Measurements from ENCODE around the gene NKX6-2.

The NKX6-2 gene

GRCh38 chr10:132739225-132739613 lies 46.7 kb downstream of the NKX6-2 start:
- Histone ChIP-seq H3K4me1 (ENCODE audit: control insufficient read depth, insufficient read depth, low read length) (no peaks in the 10 kb centered on the region), H3K4me3 (ENCODE audit: low read depth, low read length) (no peak overlapping the region), H3K36me3 (ENCODE audit: control insufficient read depth in 2 of 2, insufficient read depth in 1 of 2, low read length in 2 of 2) (no peaks in the 10 kb centered on the region), H3K27ac (ENCODE audit: extremely low read depth, low read depth, low read length) (no peak overlapping the region), H3K9me3 (ENCODE audit: control insufficient read depth, insufficient read depth, low read depth, low read length) (no peaks in the 10 kb centered on the region)
- ChIA-PET POLR2A (no interaction called here), CTCF (no interaction called here)
- no peak for TF ChIP-seq ZNF48 (tag by site-specific recombination; IDR thresholded peaks at IDR 0.05)
- TF ChIP-seq ZBTB1 (tag by site-specific recombination; IDR thresholded peaks at IDR 0.05), result no peak
- TF ChIP-seq ZNF214 (tag by site-specific recombination; IDR thresholded peaks at IDR 0.05; ENCODE audit: borderline replicate concordance), result no peak
- TF ChIP-seq ZEB2 (tag by site-specific recombination; IDR thresholded peaks at IDR 0.05), result no peak

- no peak overlapping the region for H3K27ac ChIP-seq (ENCODE audit: extremely low read depth, low read depth, low read length)
- no peaks in the 10 kb centered on the region for H3K4me1 ChIP-seq (ENCODE audit: control insufficient read depth, insufficient read depth, low read length)
- ChIA-PET CTCF (no interaction called here), POLR2A (no interaction called here)
- no peaks in the 10 kb centered on the region for H3K36me3 ChIP-seq (ENCODE audit: control insufficient read depth in 2 of 2, insufficient read depth in 1 of 2, low read length in 2 of 2)
- no peak for TF ChIP-seq ZNF24 (tag by site-specific recombination; IDR thresholded peaks at IDR 0.05)
- no peak for TF ChIP-seq ZNF266 (tag by site-specific recombination; IDR thresholded peaks at IDR 0.05; ENCODE audit: low read depth)
- TF ChIP-seq ZIC2 (tag by site-specific recombination; IDR thresholded peaks at IDR 0.05), result peak; percentile 60; the same call in 1 of the 2 replicates
- H3K4me3 ChIP-seq (ENCODE audit: low read depth, low read length), result no peak overlapping the region
- no peaks in the 10 kb centered on the region for H3K9me3 ChIP-seq (ENCODE audit: control insufficient read depth, insufficient read depth, low read depth, low read length)
Observed at GRCh38 chr10:132738454-132739224, 47.3 kb downstream of the NKX6-2 start.

- no peaks in the 10 kb centered on the region for H3K9me3 ChIP-seq (ENCODE audit: control insufficient read depth, insufficient read depth, low read depth, low read length)
- no peak for TF ChIP-seq ZSCAN16 (tag by site-specific recombination; IDR thresholded peaks at IDR 0.05)
- no peak for TF ChIP-seq ZNF510 (tag by site-specific recombination; IDR thresholded peaks at IDR 0.05; ENCODE audit: insufficient replicate concordance)
- H3K4me3 ChIP-seq (ENCODE audit: low read depth, low read length), result no peak overlapping the region
- H3K27ac ChIP-seq (ENCODE audit: extremely low read depth, low read depth, low read length), result no peak overlapping the region
- CTCF ChIA-PET, result no interaction called here
- no peaks in the 10 kb centered on the region for H3K4me1 ChIP-seq (ENCODE audit: control insufficient read depth, insufficient read depth, low read length)
- H3K36me3 ChIP-seq (ENCODE audit: control insufficient read depth in 2 of 2, insufficient read depth in 1 of 2, low read length in 2 of 2), result no peaks in the 10 kb centered on the region
- POLR2A ChIA-PET, result no interaction called here
Observed at GRCh38 chr10:132737390-132738048, 48.4 kb downstream of the NKX6-2 start.

GRCh38 chr10:132735923-132736391 lies 50.0 kb downstream of the NKX6-2 start:
- ChIA-PET CTCF (no interaction called here), POLR2A (interaction anchor here (1.2 kb wide), 1 partner anchor 12 kb away, joined by 3 read pairs; no protein-coding TSS in a partner anchor)
- H3K4me3 ChIP-seq (ENCODE audit: low read depth, low read length), result no peak overlapping the region
- TF ChIP-seq HIC1 (tag by site-specific recombination; IDR thresholded peaks at IDR 0.05) (0 out of 2 replicates have a peak, but pooled peaks have one; percentile 9), ZNF239 (tag by site-specific recombination; IDR thresholded peaks at IDR 0.05) (no peak)
- no peak overlapping the region for H3K27ac ChIP-seq (ENCODE audit: extremely low read depth, low read depth, low read length)
- H3K4me1 ChIP-seq (ENCODE audit: control insufficient read depth, insufficient read depth, low read length), result no peaks in the 10 kb centered on the region
- no peaks in the 10 kb centered on the region for H3K9me3 ChIP-seq (ENCODE audit: control insufficient read depth, insufficient read depth, low read depth, low read length)
- H3K36me3 ChIP-seq (ENCODE audit: control insufficient read depth in 2 of 2, insufficient read depth in 1 of 2, low read length in 2 of 2), result no peaks in the 10 kb centered on the region

- TF ChIP-seq ZNF571 (tag by site-specific recombination; IDR thresholded peaks at IDR 0.05) (no peak), ZBTB7A (tag by site-specific recombination; IDR thresholded peaks at IDR 0.05; ENCODE audit: low read depth) (no peak), ZNF626 (tag by site-specific recombination; IDR thresholded peaks at IDR 0.05) (no peak), ZNF48 (tag by site-specific recombination; IDR thresholded peaks at IDR 0.05) (no peak), KLF8 (tag by site-specific recombination; IDR thresholded peaks at IDR 0.05) (no peak), ZNF292 (tag by site-specific recombination; IDR thresholded peaks at IDR 0.05; ENCODE audit: borderline replicate concordance, low read depth) (no peak), ZNF211 (tag by site-specific recombination; IDR thresholded peaks at IDR 0.05; ENCODE audit: low read depth) (no peak), ZNF580 (tag by site-specific recombination; IDR thresholded peaks at IDR 0.05) (no peak), ZNF433 (tag by site-specific recombination; IDR thresholded peaks at IDR 0.05; ENCODE audit: low read depth) (no peak), ZNF24 (tag by site-specific recombination; IDR thresholded peaks at IDR 0.05) (no peak), MYNN (tag by site-specific recombination; IDR thresholded peaks at IDR 0.05; ENCODE audit: borderline replicate concordance) (no peak), ZNF600 (tag by site-specific recombination; IDR thresholded peaks at IDR 0.05) (no peak)
Observed at GRCh38 chr10:132735341-132735775, 50.6 kb downstream of the NKX6-2 start.

More at GRCh38 chr10:132735341-132735775, 50.6 kb downstream of the NKX6-2 start:
- Histone ChIP-seq H3K9me3 (ENCODE audit: control insufficient read depth, insufficient read depth, low read depth, low read length) (no peaks in the 10 kb centered on the region), H3K4me3 (ENCODE audit: low read depth, low read length) (no peak overlapping the region), H3K4me1 (ENCODE audit: control insufficient read depth, insufficient read depth, low read length) (no peaks in the 10 kb centered on the region), H3K27ac (ENCODE audit: extremely low read depth, low read depth, low read length) (no peak overlapping the region), H3K36me3 (ENCODE audit: control insufficient read depth in 2 of 2, insufficient read depth in 1 of 2, low read length in 2 of 2) (no peaks in the 10 kb centered on the region)
- POLR2A ChIA-PET, result interaction anchor here (1.2 kb wide), 1 partner anchor 12 kb away, joined by 3 read pairs; no protein-coding TSS in a partner anchor
- CTCF ChIA-PET, result no interaction called here

All from HEK293 (cell line).